Tibial artery (tissue), 4 donors: Measurements from ENCODE around the gene HHIP.

ENCODE experiments used
- DNase-seq, 2 donors: peaks; one replicate each; pipeline ENCODE4 v3.0.0-alpha.2; 2019
- H3K27ac ChIP-seq, 2 donors: fragments of 200-600 bp; sonication (generic) in 1 of 2; 1 replicate in 1 of 2; 2 replicates in 1 of 2; pipeline ENCODE4 v1.5.1; 2018 to 2019; ENCODE audit warnings: mild to moderate bottlenecking in 1 of 2
- H3K27me3 ChIP-seq, 2 donors: fragments of 200-600 bp; sonication (generic) in 1 of 2; one replicate each; pipeline versions ENCODE4 v1.5.1 to v1.6.0; 2016 to 2019
- H3K36me3 ChIP-seq, 3 donors: fragments of 200-600 bp; sonication (generic) in 2 of 3; one replicate each; pipeline ENCODE4 v1.5.1; 2016 to 2019; ENCODE audit warnings: mild to moderate bottlenecking in 2 of 3
- H3K4me1 ChIP-seq, 4 donors: fragments of 200-600 bp; sonication (generic) in 2 of 4; 1 replicate in 3 of 4; 2 replicates in 1 of 4; pipeline ENCODE4 v1.5.1; 2016 to 2019
- H3K4me3 ChIP-seq, 2 donors: fragments of 200-600 bp; sonication (generic) in 1 of 2; 1 replicate in 1 of 2; 2 replicates in 1 of 2; pipeline ENCODE4 v1.5.1; 2018 to 2019; ENCODE audit warnings: mild to moderate bottlenecking in 2 of 2
- H3K9me3 ChIP-seq, 3 donors: fragments of 200-600 bp; sonication (generic) in 1 of 3; one replicate each; pipeline ENCODE4 v1.5.1; 2016 to 2019
- CTCF ChIP-seq, 2 experiments: fragments of 200-600 bp in 1 of 2; fragments of 450-650 bp in 1 of 2; IDR thresholded peaks; one replicate each; pipeline ENCODE4 v1.5.1; 2017 to 2019; ENCODE audit warnings: antibody characterized with exemption in 2 of 2, mild to moderate bottlenecking in 1 of 2, moderate library complexity in 1 of 2
- intact Hi-C: fragments of 100-400 bp; cut with DNase I; formaldehyde crosslinking; loops from one replicate; pipeline ENCODE4 v1.15.0; 2023; ENCODE audit warnings: low total_unique reads

Gene HHIP

GRCh38 chr4:144696376-144696775 is 50.4 kb downstream of the HHIP start:
- no peaks in the 10 kb centered on the region for H3K9me3 ChIP-seq
- H3K36me3 ChIP-seq: no peaks in the 10 kb centered on the region
- no peak for DNase-seq
- H3K27me3 ChIP-seq: no peaks in the 10 kb centered on the region
- TF ChIP-seq CTCF (IDR thresholded peaks at IDR 0.05): no peak
- no peak overlapping the region for H3K4me3 ChIP-seq
- H3K4me1 ChIP-seq: no peaks in the 10 kb centered on the region
- intact Hi-C loops: no loop called here
- no peak overlapping the region for H3K27ac ChIP-seq

GRCh38 chr4:144699565-144699964 is 53.6 kb downstream of the HHIP start:
- intact Hi-C loops: no loop called here
- no peak for DNase-seq
- Histone ChIP-seq H3K9me3 (no peaks in the 10 kb centered on the region), H3K27ac (no peak overlapping the region), H3K27me3 (no peaks in the 10 kb centered on the region), H3K4me1 (peaks cover 0 to 9% (median 2%) of the 10 kb centered on the region in 4 donors), H3K36me3 (no peaks in the 10 kb centered on the region), H3K4me3 (no peak overlapping the region)
- no peak for TF ChIP-seq CTCF (IDR thresholded peaks at IDR 0.05)

GRCh38 chr4:144701683-144702233 is 55.8 kb downstream of the HHIP start:
- Histone ChIP-seq H3K27ac (no peak overlapping the region), H3K36me3 (no peaks in the 10 kb centered on the region), H3K4me3 (no peak overlapping the region), H3K27me3 (no peaks in the 10 kb centered on the region), H3K9me3 (no peaks in the 10 kb centered on the region), H3K4me1 (peaks cover 0 to 9% (median 2%) of the 10 kb centered on the region in 4 donors)
- intact Hi-C loops: no loop called here
- no peak for DNase-seq
- TF ChIP-seq CTCF (IDR thresholded peaks at IDR 0.05): no peak

- Histone ChIP-seq H3K36me3 (no peaks in the 10 kb centered on the region), H3K4me3 (no peak overlapping the region), H3K27ac (no peak overlapping the region), H3K9me3 (no peaks in the 10 kb centered on the region), H3K27me3 (no peaks in the 10 kb centered on the region), H3K4me1 (peaks cover 0 to 9% (median 2%) of the 10 kb centered on the region in 4 donors)
- no peak for DNase-seq
- intact Hi-C loops: no loop called here
- TF ChIP-seq CTCF (IDR thresholded peaks at IDR 0.05): no peak
Measured at GRCh38 chr4:144703494-144703893, 57.5 kb downstream of the HHIP start.

GRCh38 chr4:144705601-144706590 is 59.9 kb downstream of the HHIP start:
- Histone ChIP-seq H3K9me3 (no peaks in the 10 kb centered on the region), H3K27me3 (no peaks in the 10 kb centered on the region), H3K27ac (no peak overlapping the region), H3K4me1 (peaks cover 0 to 9% (median 2%) of the 10 kb centered on the region in 4 donors), H3K36me3 (no peaks in the 10 kb centered on the region), H3K4me3 (no peak overlapping the region)
- DNase-seq: no peak
- intact Hi-C loops: no loop called here
- no peak for TF ChIP-seq CTCF (IDR thresholded peaks at IDR 0.05)
